Heart left ventricle (tissue), 16 donors: Measurements from ENCODE around the gene STX16. TPM values are rescaled to one million over a fixed set of nuclear protein-coding genes. Genes with fewer than 3 reads are reported as not detected.
"Not testable (repeated sequence)": the region's sequence is repeated elsewhere in the genome, so short reads cannot be mapped to it uniquely, and the experiment has no call there.

Source experiments
- ATAC-seq, 4 donors: fragments of 200-7000 bp; cut with Tn5 transposase; one replicate each; pipeline ENCODE4 v1.9.1; 2020 to 2022; ENCODE audit warnings: moderate library complexity in 4 of 4, mild to moderate bottlenecking in 3 of 4, moderate number of reproducible peaks in 1 of 4
- DNase-seq, 5 donors: peaks; one replicate each; pipeline ENCODE4 v3.0.0-alpha.2; 2020
- H3K27ac ChIP-seq, 12 donors: fragments of 200-600 bp; sonication (generic) in 4 of 12; one replicate each; pipeline versions ENCODE4 v1.5.0 to v1.8.0; 2016 to 2022; ENCODE audit warnings: mild to moderate bottlenecking in 2 of 12
- H3K27me3 ChIP-seq, 9 donors: fragments of 200-600 bp; sonication (generic) in 2 of 9; one replicate each; pipeline versions ENCODE4 v1.5.1 to v1.8.0; 2016 to 2022; ENCODE audit warnings: mild to moderate bottlenecking in 3 of 9
- H3K36me3 ChIP-seq, 9 donors: fragments of 200-600 bp; sonication (generic) in 2 of 9; one replicate each; pipeline versions ENCODE4 v1.5.0 to v1.8.0; 2018 to 2022; ENCODE audit warnings: mild to moderate bottlenecking in 2 of 9
- H3K4me1 ChIP-seq, 12 donors: fragments of 200-600 bp; sonication (generic) in 4 of 12; one replicate each; pipeline versions ENCODE4 v1.5.0 to v1.8.0; 2016 to 2022; ENCODE audit warnings: mild to moderate bottlenecking in 3 of 12
- H3K4me3 ChIP-seq, 12 donors: fragments of 200-600 bp; sonication (generic) in 4 of 12; one replicate each; pipeline versions ENCODE4 v1.5.0 to v1.8.0; 2017 to 2022; ENCODE audit warnings: mild to moderate bottlenecking in 9 of 12, moderate library complexity in 4 of 12
- H3K9me3 ChIP-seq, 12 donors: fragments of 200-600 bp; sonication (generic) in 4 of 12; one replicate each; pipeline versions ENCODE4 v1.5.0 to v1.8.0; 2016 to 2022; ENCODE audit warnings: mild to moderate bottlenecking in 1 of 12
- CTCF ChIP-seq, 12 donors: fragments of 200-600 bp; sonication (generic) in 4 of 12; IDR thresholded peaks; one replicate each; pipeline versions ENCODE4 v1.5.0 to v1.8.0; 2018 to 2022; ENCODE audit warnings: antibody characterized with exemption in 12 of 12, mild to moderate bottlenecking in 5 of 12
- POLR2A ChIP-seq, 2 donors: fragments of 450-650 bp; IDR thresholded peaks; one replicate each; pipeline ENCODE4 v1.6.1; 2017; ENCODE audit warnings: antibody characterized with exemption in 2 of 2, mild to moderate bottlenecking in 2 of 2, moderate library complexity in 2 of 2
- WGBS, 4 donors: extraction: QIAGEN DNeasy Blood & Tissue Kit in 2 of 4; methylation state at CpG; one replicate each; pipeline versions ENCODE4 v1.1.5 to v1.1.7; 2013 to 2018; 5-methylcytosine and 5-hydroxymethylcytosine counted together
- intact Hi-C, 10 donors: fragments of 100-400 bp; cut with DNase I; formaldehyde crosslinking; loops; one replicate each; pipeline versions ENCODE4 v1.11.1 to v1.14.2; 2022
- polyA plus RNA-seq, 2 donors: library from polyadenylated mRNA; stranded (reverse); fragments of 200-250 nt; gene quantifications; one replicate each; pipeline ENCODE4 v1.2.3, GENCODE V29; 2013
- total RNA-seq, 9 donors: library from RNA; depleted of rRNA in 2 of 9; stranded (reverse); fragments of >200 nt in 2 of 9; fragmentation: NEBNext Ultra II Directional in 3 of 9; extraction: Animal tissue kit (Norgen Biotek cat#: 25700) in 3 of 9; gene quantifications; one replicate each; pipeline versions ENCODE4 v1.1.0 to v1.2.4, GENCODE V29; 2016 to 2023
- donor health status: ischemic (EF 13 %, LVEDD 7.1; RV severe dilation, severe dysfunction).
- donor health status: healthy with polysubstance abuse.
- donor health status: DM: no; HTN: yes; CAD: no.
- donor health status: DM: no; HTN: no; CAD: no.
- donor health status: ischemic (EF 25% LVEDD 6.9; RV normal size, moderate dysfunction).
- donor health status: ischemic (EF 25% LVEDD 5.7; RV mildly dilated, moderate dysfunction).
- donor health status: healthy.
- donor health status: DM: yes; HTN: yes; CAD: no.
- donor health status: ischemic (EF 35%, LVEDD 5.7; RV mildly dilated, moderate dysfunction).
- donor health status: nonischemic (EF 11% LVEDD 7.7; RV severe dilation, severe dysfunction).
- donor health status: DM: yes; HTN: yes; CAD: no.
- donor health status: PGD.
- donor health status: ischemic (EF 29% LVEDD 5.4; RV normal size, mild dysfunction).
- donor health status: nonischemic (EF 23%, LVEDD 6.1; RV moderate dilation, normal function).

Gene STX16
- total and polyA plus RNA-seq, 11 donors, result 14.6 to 38.9 (median 25.6) TPM

DNA sequence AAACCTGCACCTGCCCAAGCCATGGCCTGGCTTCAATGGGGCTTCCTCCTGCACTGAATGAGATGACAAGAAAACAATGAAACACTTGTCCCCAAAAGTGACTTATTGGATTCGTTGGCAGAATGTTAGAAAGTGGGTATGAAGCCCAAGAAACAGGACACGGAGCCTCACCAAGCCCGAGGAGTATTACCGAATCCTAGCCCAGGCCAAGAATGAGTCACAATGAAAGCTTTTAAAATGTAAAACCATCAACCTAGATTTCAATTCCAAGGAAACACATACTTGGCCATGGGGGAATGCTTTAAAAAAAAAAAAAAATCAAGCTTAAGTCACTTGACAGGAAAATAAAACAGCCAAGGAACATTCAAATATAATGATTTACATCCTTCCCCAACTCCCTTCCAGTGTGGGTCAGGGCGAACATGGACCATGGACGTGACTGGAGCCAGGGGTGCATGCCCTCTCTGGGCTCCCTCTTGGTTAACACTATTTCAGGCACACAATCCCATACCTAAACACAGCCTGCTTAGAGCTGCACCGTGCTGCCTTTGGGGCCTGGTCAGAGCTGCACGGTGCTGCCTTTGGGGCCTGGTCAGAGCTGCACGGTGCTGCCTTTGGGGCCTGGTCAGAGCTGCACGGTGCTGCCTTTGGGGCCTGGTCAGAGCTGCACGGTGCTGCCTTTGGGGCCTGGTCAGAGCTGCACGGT, 3.1 kb upstream of the STX16 start:
- Histone ChIP-seq H3K27me3 (no peaks in the 10 kb centered on the region), H3K9me3 (no peaks in the 10 kb centered on the region), H3K36me3 (no peaks in the 10 kb centered on the region), H3K4me3 (no peak overlapping the region), H3K4me1 (peaks cover 0 to 25% (median 14%) of the 10 kb centered on the region in 12 donors), H3K27ac (peak overlapping the region in 4 of 12 donors; percentile 8 to 63 (median 46))
- DNase-seq, result no peak
- WGBS, 4 donors, result 66 to 75% (median 74%) methylated on average over 6 to 10 of the region's 12 CpGs
- TF ChIP-seq POLR2A (IDR thresholded peaks at IDR 0.05) (no peak), CTCF (IDR thresholded peaks at IDR 0.05) (no peak)
- no peak for ATAC-seq
- intact Hi-C loops, result loop anchor here in 5 of 10 donors (5.0 to 10.0 kb wide), 3 partner anchors 173 to 413 kb away; no protein-coding TSS in a partner anchor

DNA sequence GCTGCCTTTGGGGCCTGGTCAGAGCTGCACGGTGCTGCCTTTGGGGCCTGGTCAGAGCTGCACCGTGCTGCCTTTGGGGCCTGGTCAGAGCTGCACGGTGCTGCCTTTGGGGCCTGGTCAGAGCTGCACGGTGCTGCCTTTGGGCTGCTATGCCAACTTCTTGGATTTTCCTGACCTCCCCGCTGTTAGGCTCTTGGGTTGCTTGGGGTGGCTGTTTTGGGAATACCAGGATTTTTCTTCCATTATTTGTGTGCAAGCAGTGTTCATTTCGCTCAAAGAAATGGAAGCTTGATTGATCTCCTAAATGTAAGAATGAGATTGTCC, 2.6 kb upstream of the STX16 start:
- peaks cover 0 to 30% (median 19%) of the 10 kb centered on the region in 12 donors for H3K4me1 ChIP-seq

DNA sequence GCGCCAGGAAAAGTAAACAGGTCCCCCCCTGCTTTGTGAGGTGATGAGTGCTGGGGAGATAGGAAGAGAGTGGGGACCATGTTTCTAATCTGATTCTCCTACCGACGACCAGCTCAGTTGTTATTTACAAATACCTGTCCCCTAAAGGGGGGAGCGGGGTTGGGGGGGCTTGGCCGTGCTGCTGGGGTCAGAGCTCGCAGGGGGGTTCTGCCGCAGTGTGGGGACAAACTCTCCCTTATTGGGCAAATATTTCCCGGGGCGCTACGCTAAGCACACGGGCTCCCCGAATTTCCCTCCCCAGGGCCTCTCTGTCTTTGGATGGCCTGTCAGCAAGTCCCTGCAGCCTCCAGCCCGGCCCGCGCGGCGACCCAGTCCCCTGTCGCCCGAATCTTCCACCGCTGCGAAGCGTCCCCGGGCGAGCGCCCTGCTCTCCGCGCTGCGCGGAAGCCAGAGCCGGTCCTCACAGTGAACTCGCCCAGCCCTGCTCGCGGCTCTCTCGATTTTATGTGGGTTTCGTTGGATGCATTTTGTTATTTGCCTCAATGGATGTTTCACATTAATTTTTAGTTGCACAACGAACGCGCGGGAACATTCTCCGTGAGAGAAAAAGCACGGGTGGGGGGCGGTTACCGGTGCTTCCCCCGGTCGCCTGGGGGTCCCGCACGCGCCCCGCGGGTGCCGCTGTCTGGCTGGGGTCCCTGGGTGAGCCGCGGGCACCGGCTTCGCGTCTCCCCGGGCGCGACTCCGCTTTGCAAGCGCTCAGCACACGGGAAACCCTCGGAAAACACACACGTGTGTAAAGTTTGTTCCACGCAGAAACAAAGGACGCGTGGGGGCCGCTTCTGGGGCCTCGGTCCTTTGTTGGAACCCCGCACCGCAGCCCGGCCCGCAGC, 1.5 kb upstream of the STX16 start:
- no peak for TF ChIP-seq CTCF (IDR thresholded peaks at IDR 0.05)
- no peak for TF ChIP-seq POLR2A (IDR thresholded peaks at IDR 0.05)

More for the DNA sequence above, 2.6 kb upstream of the STX16 start:
- not testable (repeated sequence) for H3K36me3 ChIP-seq, H3K27ac ChIP-seq, H3K27me3 ChIP-seq, DNase-seq, H3K4me3 ChIP-seq, H3K9me3 ChIP-seq, ATAC-seq
- 87 to 95% (median 88%) methylated on average over 3 to 6 of the region's 6 CpGs for WGBS, 4 donors
- intact Hi-C loops, result loop anchor here in 5 of 10 donors (5.0 to 10.0 kb wide), 3 partner anchors 174 to 414 kb away; no protein-coding TSS in a partner anchor

DNA sequence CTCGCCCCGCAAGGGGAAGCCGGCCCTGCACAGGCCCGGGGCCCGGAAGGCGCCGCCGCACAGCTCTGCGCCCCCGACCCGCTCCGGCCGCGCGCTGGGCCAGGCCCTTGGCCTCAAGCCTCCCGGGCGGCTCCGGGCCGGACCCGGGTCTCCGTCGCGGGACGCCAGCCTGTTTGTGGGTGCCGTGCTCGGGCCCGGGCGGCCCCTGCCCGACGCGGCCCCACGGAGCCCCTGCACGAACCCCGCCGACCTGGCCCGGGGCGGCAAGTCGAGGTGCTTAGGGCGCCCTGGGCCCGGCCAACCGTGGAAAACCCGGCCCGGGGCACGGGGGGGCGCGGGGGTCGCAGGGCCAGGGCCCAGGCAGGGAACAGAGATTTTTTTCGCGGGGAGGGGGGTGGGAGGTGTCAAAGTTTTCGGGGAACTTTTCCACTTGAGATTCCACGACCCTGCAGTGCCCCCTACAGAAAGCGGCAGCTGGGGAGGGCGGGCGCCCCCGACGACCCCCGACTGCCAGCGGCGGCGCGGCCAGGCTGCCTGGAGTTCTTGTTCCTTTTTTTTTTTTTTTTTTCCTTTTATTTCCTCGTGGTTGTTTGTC, 805 bp upstream of the STX16 start:
- no peaks in the 10 kb centered on the region for H3K9me3 ChIP-seq
- peaks cover 3 to 42% (median 30%) of the 10 kb centered on the region in 12 donors for H3K4me1 ChIP-seq
- H3K27ac ChIP-seq, result peak overlapping the region; percentile 87 to 98 (median 96)
- H3K4me3 ChIP-seq, result peak overlapping the region; percentile 78 to 99 (median 97)
- TF ChIP-seq POLR2A (IDR thresholded peaks at IDR 0.05) (no peak), CTCF (IDR thresholded peaks at IDR 0.05) (peak in 1 of 12 donors; percentile 58)
- H3K36me3 ChIP-seq, result peaks cover 0 to 7% (median 0%) of the 10 kb centered on the region in 9 donors
- ATAC-seq, result peak in 3 of 4 donors; percentile 16 to 41 (median 31)
- intact Hi-C loops, result loop anchor here (2.0 to 10.0 kb wide), 12 partner anchors 41 to 413 kb away; partner anchors contain the start of genes NPEPL1 (in 7 of the 10), GNAS (in 2 of the 10), GNAS-AS1 (in 2 of the 10) and VAPB (in 2 of the 10)
- no peaks in the 10 kb centered on the region for H3K27me3 ChIP-seq
- peak; percentile 43 to 69 (median 53) for DNase-seq
- 0 to 2% (median 1%) methylated on average over 15 to 62 of the region's 62 CpGs for WGBS, 4 donors

More for the DNA sequence above, 1.5 kb upstream of the STX16 start:
- Histone ChIP-seq H3K27me3 (no peaks in the 10 kb centered on the region), H3K4me1 (peaks cover 3 to 40% (median 26%) of the 10 kb centered on the region in 12 donors), H3K9me3 (no peaks in the 10 kb centered on the region), H3K36me3 (peaks cover 0 to 7% (median 0%) of the 10 kb centered on the region in 9 donors), H3K4me3 (peak overlapping the region; percentile 78 to 99 (median 97)), H3K27ac (peak overlapping the region; percentile 87 to 98 (median 96))
- peak in 2 of 5 donors; percentile 53 to 74 for DNase-seq
- intact Hi-C loops, result loop anchor here (2.0 to 10.0 kb wide), 14 partner anchors 41 to 415 kb away; partner anchors contain the start of genes NPEPL1 (in 7 of the 10), GNAS (in 2 of the 10), GNAS-AS1 (in 2 of the 10) and VAPB (in 2 of the 10)
- WGBS, 4 donors, result 4 to 13% (median 6%) methylated on average over 33 to 73 of the region's 73 CpGs
- ATAC-seq, result peak in 1 of 4 donors; percentile 12
